MCF 10A (cell line): ENCODE measurements around the gene CLK3. TPM values are rescaled to one million over a fixed set of nuclear protein-coding genes. Genes with fewer than 3 reads are reported as not detected.
"Not testable (repeated sequence)": the region's sequence is repeated elsewhere in the genome, so short reads cannot be mapped to it uniquely, and the experiment has no call there.

Experiments used
- BruUV-seq: library from RNA; stranded (reverse); fragments of 400-500 nt; replicated peaks from 2 replicates; lab custom pipeline; 2021; lab: Mats Ljungman, UMichigan
- CTCF ChIA-PET: fragments of 300-600 bp; sonication (Branson Sonifier 250); formaldehyde crosslinking; extraction: SDS; loops from one replicate; lab custom pipeline; 2021; ENCODE audit warnings: antibody characterized with exemption, inconsistent platforms; lab: Yijun Ruan, JAX
- POLR2A ChIA-PET: fragments of 300-600, 350-650 bp; sonication (Branson Sonifier 250); formaldehyde crosslinking; extraction: SDS; loops from one replicate; lab custom pipeline; 2020; ENCODE audit warnings: antibody characterized with exemption, inconsistent platforms; lab: Yijun Ruan, JAX
- DNase-seq: peaks from one replicate; pipeline ENCODE4 v3.0.0-alpha.2; 2018; ENCODE audit not compliant: unreplicated experiment
- H3K27ac Mint-ChIP-seq: one replicate; pipeline ENCODE4 v1.8.0; 2022; ENCODE audit warnings: mild to moderate bottlenecking, low read depth, mixed read lengths; ENCODE audit not compliant: unreplicated experiment
- H3K27me3 Mint-ChIP-seq: one replicate; pipeline ENCODE4 v1.8.0; 2022; ENCODE audit warnings: mixed read lengths; ENCODE audit not compliant: insufficient read depth, unreplicated experiment
- H3K36me3 Mint-ChIP-seq: one replicate; pipeline ENCODE4 v1.8.0; 2022; ENCODE audit warnings: mild to moderate bottlenecking, moderate library complexity, mixed read lengths; ENCODE audit not compliant: insufficient read depth, unreplicated experiment
- H3K4me1 Mint-ChIP-seq: one replicate; pipeline ENCODE4 v1.8.0; 2022; ENCODE audit warnings: mixed read lengths; ENCODE audit not compliant: insufficient read depth, unreplicated experiment
- H3K4me3 Mint-ChIP-seq: one replicate; pipeline ENCODE4 v1.8.0; 2022; ENCODE audit warnings: mild to moderate bottlenecking, moderate library complexity, mixed read lengths; ENCODE audit not compliant: unreplicated experiment
- H3K9me3 Mint-ChIP-seq: one replicate; pipeline ENCODE4 v1.8.0; 2022; ENCODE audit warnings: mixed read lengths; ENCODE audit not compliant: unreplicated experiment
- intact Hi-C: fragments of 100-400 bp; cut with micrococcal nuclease; formaldehyde crosslinking; loops from 2 replicates; pipeline ENCODE4 v1.14.1; 2022
- total RNA-seq: library from RNA; stranded (reverse); gene quantifications from 2 replicates; pipeline ENCODE4 v1.2.3, GENCODE V29; 2022
- TF ChIP-seq, protein P1 (sequence below): fragments of 200-600 bp; IDR thresholded peaks from one replicate; pipeline ENCODE4 v1.8.0; 2022; ENCODE audit warnings: antibody characterized with exemption, mild to moderate bottlenecking; ENCODE audit not compliant: unreplicated experiment

Gene CLK3
- total RNA-seq, 1 experiment from 2014 or later, result 57.8 TPM

DNA sequence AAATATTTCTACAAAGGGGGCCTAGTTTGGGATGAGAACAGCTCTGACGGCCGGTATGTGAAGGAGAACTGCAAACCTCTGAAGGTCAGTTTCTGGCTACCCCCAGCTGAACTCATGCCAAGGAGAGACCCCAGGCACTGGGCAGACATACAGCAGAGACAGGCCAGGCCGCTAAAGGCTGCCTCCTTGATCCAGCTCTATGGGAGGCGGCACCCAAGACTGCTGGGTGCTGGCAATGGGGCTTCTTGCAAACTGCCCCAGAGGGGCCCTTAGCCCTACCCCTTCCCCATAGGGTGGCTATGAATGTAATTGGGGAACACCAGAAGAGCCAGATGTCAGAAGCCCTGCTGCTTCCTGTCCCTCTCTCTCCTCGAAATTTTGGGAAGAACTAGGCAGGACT is 13.3 kb downstream of the CLK3 start:
- TF ChIP-seq, protein P1, sequence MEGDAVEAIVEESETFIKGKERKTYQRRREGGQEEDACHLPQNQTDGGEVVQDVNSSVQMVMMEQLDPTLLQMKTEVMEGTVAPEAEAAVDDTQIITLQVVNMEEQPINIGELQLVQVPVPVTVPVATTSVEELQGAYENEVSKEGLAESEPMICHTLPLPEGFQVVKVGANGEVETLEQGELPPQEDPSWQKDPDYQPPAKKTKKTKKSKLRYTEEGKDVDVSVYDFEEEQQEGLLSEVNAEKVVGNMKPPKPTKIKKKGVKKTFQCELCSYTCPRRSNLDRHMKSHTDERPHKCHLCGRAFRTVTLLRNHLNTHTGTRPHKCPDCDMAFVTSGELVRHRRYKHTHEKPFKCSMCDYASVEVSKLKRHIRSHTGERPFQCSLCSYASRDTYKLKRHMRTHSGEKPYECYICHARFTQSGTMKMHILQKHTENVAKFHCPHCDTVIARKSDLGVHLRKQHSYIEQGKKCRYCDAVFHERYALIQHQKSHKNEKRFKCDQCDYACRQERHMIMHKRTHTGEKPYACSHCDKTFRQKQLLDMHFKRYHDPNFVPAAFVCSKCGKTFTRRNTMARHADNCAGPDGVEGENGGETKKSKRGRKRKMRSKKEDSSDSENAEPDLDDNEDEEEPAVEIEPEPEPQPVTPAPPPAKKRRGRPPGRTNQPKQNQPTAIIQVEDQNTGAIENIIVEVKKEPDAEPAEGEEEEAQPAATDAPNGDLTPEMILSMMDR, result no peak
- BruUV-seq, result no TSS peak
- no peaks in the 10 kb centered on the region for H3K27me3 Mint-ChIP-seq
- H3K4me1 Mint-ChIP-seq, result no peaks in the 10 kb centered on the region
- H3K4me3 Mint-ChIP-seq, result no peak overlapping the region
- peaks cover 59% of the 10 kb centered on the region for H3K36me3 Mint-ChIP-seq
- DNase-seq, result no peak
- POLR2A ChIA-PET, result interaction anchor here (0.7 to 1.0 kb wide), 2 partner anchors 11 to 186 kb away, joined by 3 to 4 read pairs; no protein-coding TSS in a partner anchor
- intact Hi-C loops, result no loop called here
- H3K27ac Mint-ChIP-seq, result no peak overlapping the region
- H3K9me3 Mint-ChIP-seq, result no peaks in the 10 kb centered on the region
- CTCF ChIA-PET, result interaction anchor here (0.6 to 26.9 kb wide), 3 partner anchors 140 to 798 kb away, joined by 3 to 632 read pairs (median 3); partner anchors contain the start of gene CSK

DNA sequence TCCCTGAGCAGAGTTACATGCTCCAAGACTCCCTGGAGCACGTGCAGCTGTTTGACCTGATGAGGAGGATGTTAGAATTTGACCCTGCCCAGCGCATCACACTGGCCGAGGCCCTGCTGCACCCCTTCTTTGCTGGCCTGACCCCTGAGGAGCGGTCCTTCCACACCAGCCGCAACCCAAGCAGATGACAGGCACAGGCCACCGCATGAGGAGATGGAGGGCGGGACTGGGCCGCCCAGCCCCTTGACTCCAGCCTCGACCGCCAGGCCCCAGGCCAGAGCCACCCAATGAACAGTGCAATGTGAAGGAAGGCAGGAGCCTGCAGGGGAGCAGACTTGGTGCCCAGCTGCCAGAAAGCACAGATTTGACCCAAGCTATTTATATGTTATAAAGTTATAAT is 14.1 kb downstream of the CLK3 start:
- BruUV-seq, DNase-seq, intact Hi-C loops, H3K27me3 Mint-ChIP-seq, H3K9me3 Mint-ChIP-seq, H3K4me3 Mint-ChIP-seq, H3K4me1 Mint-ChIP-seq, H3K27ac Mint-ChIP-seq: not testable (repeated sequence)
- CTCF ChIA-PET, result interaction anchor here (0.6 to 26.9 kb wide), 4 partner anchors 6 to 487 kb away, joined by 4 to 632 read pairs (median 47); partner anchors contain the start of gene CSK
- peaks cover 57% of the 10 kb centered on the region for H3K36me3 Mint-ChIP-seq
- POLR2A ChIA-PET, result interaction anchor here (0.7 kb wide), 1 partner anchor 185 kb away, joined by 3 read pairs; no protein-coding TSS in a partner anchor

DNA sequence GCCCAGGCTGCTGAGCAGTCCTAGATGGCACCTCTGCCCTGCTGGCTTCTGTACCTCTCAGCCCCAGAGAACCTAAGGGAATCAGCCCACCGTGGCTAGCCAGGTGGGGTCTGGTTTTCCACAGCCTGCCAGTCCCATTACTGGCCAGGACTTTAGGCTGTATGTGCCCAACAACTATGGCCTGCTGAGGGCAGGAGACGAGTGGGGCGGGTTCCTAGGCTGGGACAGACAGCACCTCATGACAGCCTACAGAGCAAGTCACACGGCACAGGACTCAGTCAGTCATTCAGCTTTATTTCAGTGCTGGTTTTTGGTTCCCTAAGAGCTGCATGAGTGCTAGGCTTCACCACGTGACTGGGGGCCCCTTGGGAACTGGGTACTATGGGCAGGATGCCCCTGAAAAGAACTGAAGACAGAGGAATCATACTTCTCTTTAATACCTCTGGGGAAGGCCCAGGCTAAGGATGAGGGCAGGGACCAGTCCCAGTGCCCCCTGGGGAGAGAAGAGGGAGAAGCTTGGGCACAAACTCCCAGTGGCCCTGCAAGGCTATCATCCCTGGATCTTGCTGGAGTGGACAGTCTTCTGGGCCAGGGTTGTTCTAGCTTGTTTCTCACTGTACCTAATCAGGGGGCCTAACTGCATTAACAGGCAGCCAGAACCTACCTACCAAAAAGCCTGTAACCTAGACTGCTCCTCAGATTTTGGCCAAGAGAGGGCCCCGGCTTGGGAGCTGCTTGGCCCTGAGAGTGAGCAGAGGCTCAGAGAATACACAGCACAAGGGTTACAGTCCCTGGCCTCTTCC is 14.8 kb downstream of the CLK3 start:
- TF ChIP-seq, protein P1, result no peak
- TSS peak; percentile 15 for BruUV-seq
- Mint-ChIP-seq H3K27ac (no peak overlapping the region), H3K9me3 (no peaks in the 10 kb centered on the region), H3K36me3 (peaks cover 62% of the 10 kb centered on the region), H3K4me1 (no peaks in the 10 kb centered on the region), H3K4me3 (no peak overlapping the region), H3K27me3 (no peaks in the 10 kb centered on the region)
- ChIA-PET POLR2A (interaction anchor here (0.7 to 1.8 kb wide), 2 partner anchors 48 to 153 kb away, joined by 3 to 5 read pairs; no protein-coding TSS in a partner anchor), CTCF (interaction anchor here (0.6 to 26.9 kb wide), 16 partner anchors 7 to 786 kb away, joined by 3 to 632 read pairs (median 4); partner anchors contain the start of gene CSK)
- no peak for DNase-seq
- intact Hi-C loops, result no loop called here

DNA sequence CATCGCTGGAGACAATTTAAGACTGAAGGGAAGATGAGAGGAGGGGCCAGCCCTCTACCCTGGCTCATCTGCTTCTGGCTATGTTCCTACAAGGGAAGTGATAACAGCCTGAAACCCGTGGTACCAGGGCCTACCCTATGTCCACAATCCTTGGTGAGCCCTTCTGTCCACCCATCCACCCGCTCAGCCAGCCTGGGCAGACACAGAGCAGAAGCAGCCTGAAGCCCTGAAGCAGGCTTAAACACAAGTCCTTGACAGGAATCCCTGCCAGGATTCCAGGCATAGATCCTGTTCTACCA is 15.4 kb downstream of the CLK3 start:
- H3K9me3 Mint-ChIP-seq, result no peaks in the 10 kb centered on the region
- TF ChIP-seq, protein P1, result no peak
- no peak overlapping the region for H3K4me3 Mint-ChIP-seq
- H3K27ac Mint-ChIP-seq, result no peak overlapping the region
- BruUV-seq, result no TSS peak
- POLR2A ChIA-PET, result interaction anchor here (1.8 kb wide), 1 partner anchor 152 kb away, joined by 5 read pairs; no protein-coding TSS in a partner anchor
- CTCF ChIA-PET, result interaction anchor here (0.6 to 26.9 kb wide), 23 partner anchors 8 to 1803 kb away, joined by 3 to 632 read pairs (median 5); partner anchors contain the start of gene CSK
- no peak for DNase-seq
- H3K4me1 Mint-ChIP-seq, result no peaks in the 10 kb centered on the region
- intact Hi-C loops, result no loop called here
- H3K27me3 Mint-ChIP-seq, result no peaks in the 10 kb centered on the region
- H3K36me3 Mint-ChIP-seq, result peaks cover 63% of the 10 kb centered on the region
